Stimulated activated CD8-positive, alpha-beta memory T cell treated with anti-CD3 and anti-CD28 coated beads, Interleukin-7, amount 100 ng/mL, for 48 hours (primary cell): Measurements from ENCODE around the gene E2F6.
"Not testable (repeated sequence)": the region's sequence is repeated elsewhere in the genome, so short reads cannot be mapped to it uniquely, and the experiment has no call there.

Experiments
- DNase-seq, 2 donors: peaks; one replicate each; pipeline ENCODE4 v3.0.0-alpha.2; 2020; ENCODE audit warnings: low read depth in 1 of 2; ENCODE audit errors: extremely low read depth in 1 of 2

The E2F6 gene

GRCh38 chr2:11416931-11417330, 49.0 kb downstream of the E2F6 start:
- DNase-seq = no peak

GRCh38 chr2:11416186-11416585, 49.8 kb downstream of the E2F6 start:
- no peak for DNase-seq

- DNase-seq = no peak
Measured at GRCh38 chr2:11414372-11415124, 51.4 kb downstream of the E2F6 start.

GRCh38 chr2:11412449-11412810, 53.5 kb downstream of the E2F6 start:
- DNase-seq = no peak

GRCh38 chr2:11411768-11412448, 54.1 kb downstream of the E2F6 start:
- no peak for DNase-seq

GRCh38 chr2:11411244-11411643, 54.7 kb downstream of the E2F6 start:
- no peak for DNase-seq

GRCh38 chr2:11410101-11410500, 55.9 kb downstream of the E2F6 start:
- DNase-seq = no peak

- DNase-seq = no peak
Measured at GRCh38 chr2:11409572-11409959, 56.4 kb downstream of the E2F6 start.

GRCh38 chr2:11408959-11409571, 56.9 kb downstream of the E2F6 start:
- DNase-seq = no peak

GRCh38 chr2:11407413-11407812, 58.5 kb downstream of the E2F6 start:
- no peak for DNase-seq

GRCh38 chr2:11406958-11407381, 59.0 kb downstream of the E2F6 start:
- DNase-seq = no peak

GRCh38 chr2:11406267-11406957, 59.5 kb downstream of the E2F6 start:
- no peak for DNase-seq

GRCh38 chr2:11405599-11406266, 60.2 kb downstream of the E2F6 start:
- DNase-seq = no peak

GRCh38 chr2:11405074-11405406, 60.9 kb downstream of the E2F6 start:
- not testable (repeated sequence) for DNase-seq

GRCh38 chr2:11404376-11405073, 61.4 kb downstream of the E2F6 start:
- DNase-seq = no peak

GRCh38 chr2:11402436-11402835, 63.5 kb downstream of the E2F6 start:
- DNase-seq = no peak

GRCh38 chr2:11399438-11399762, 66.6 kb downstream of the E2F6 start:
- no peak for DNase-seq

GRCh38 chr2:11398750-11399437, 67.1 kb downstream of the E2F6 start:
- DNase-seq = no peak

GRCh38 chr2:11397513-11397912, 68.4 kb downstream of the E2F6 start:
- DNase-seq = no peak
